ENCODE data around the gene PRPSAP1. TPM values are rescaled to one million over a fixed set of nuclear protein-coding genes. Genes with fewer than 3 reads are reported as not detected.
"Not testable (repeated sequence)": the region's sequence is repeated elsewhere in the genome, so short reads cannot be mapped to it uniquely, and the experiment has no call there.

PRPSAP1 gene
- total RNA-seq, 1 experiment from 2014 or later = 47.8 TPM

DNA sequence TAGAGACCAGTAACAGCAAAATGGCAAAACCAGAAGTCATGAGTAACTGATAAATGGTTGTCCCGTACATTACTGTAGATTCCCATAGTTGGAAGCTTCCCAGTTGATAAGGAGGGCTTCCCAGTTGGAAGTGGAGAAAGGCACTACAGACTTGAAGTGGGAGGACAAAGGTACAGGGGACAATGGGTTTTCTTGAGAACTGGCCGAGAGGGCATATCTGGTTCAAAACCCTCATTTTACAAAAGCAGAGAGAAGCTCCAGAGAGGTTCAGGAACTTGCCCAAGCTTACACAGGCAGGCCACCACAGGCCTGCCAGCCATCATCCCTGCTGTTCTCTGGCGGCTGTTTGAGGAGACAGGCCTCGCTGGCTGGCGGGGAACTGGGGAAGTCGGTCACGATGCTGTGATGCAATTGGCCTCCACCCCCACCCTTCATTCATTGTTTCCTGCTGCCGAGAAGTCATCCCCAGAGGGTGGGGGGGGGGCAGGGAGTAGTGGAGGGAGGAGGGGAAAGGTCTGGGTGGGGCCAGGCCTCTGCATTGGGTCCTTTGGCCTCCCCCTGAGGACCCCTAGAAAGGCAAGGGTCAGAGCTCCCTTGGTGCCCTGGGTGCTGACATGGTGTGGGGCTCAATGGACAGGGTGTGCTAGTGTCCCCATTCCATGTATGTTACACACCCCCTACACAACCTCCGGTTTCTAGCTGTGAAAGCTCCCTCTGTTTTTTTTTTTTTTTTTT is 85.5 kb downstream of the PRPSAP1 start:
- Histone ChIP-seq H3K4me1 (ENCODE audit: insufficient read depth, low read length) (peaks cover 33% of the 10 kb centered on the region), H3K9me3 (ENCODE audit: low read length) (no peaks in the 10 kb centered on the region), H3K9ac (ENCODE audit: low read length) (no peak overlapping the region), H3K27me3 (ENCODE audit: low read length) (no peaks in the 10 kb centered on the region), H3K4me3 (ENCODE audit: low read length) (no peak overlapping the region), H4K20me1 (ENCODE audit: low read length) (peaks cover 11% of the 10 kb centered on the region; the same call in 1 of the 2 replicates), H3F3A (ENCODE audit: low read length, unreplicated experiment) (no peaks in the 10 kb centered on the region), H3K79me2 (ENCODE audit: low read length) (peaks cover 45% of the 10 kb centered on the region), H3K9me2 (replicated peaks; ENCODE audit: low read length) (no peaks in the 10 kb centered on the region), H3K36me3 (ENCODE audit: low read depth, low read length) (peaks cover 10% of the 10 kb centered on the region; the same call in 1 of the 2 replicates), H2AFZ (ENCODE audit: low read length) (no peak overlapping the region), H3K27ac (ENCODE audit: low read length) (no peak overlapping the region), H3K4me2 (ENCODE audit: low read length) (peak overlapping the region; percentile 3; the same call in 1 of the 2 replicates)
- TF ChIP-seq EZH2 (IDR thresholded peaks at IDR 0.05; ENCODE audit: low read length, unreplicated experiment) (no peak), EZH2phosphoT487 (IDR thresholded peaks at IDR 0.05; ENCODE audit: borderline replicate concordance, low read length) (no peak)
- TF ChIP-seq, protein P1, sequence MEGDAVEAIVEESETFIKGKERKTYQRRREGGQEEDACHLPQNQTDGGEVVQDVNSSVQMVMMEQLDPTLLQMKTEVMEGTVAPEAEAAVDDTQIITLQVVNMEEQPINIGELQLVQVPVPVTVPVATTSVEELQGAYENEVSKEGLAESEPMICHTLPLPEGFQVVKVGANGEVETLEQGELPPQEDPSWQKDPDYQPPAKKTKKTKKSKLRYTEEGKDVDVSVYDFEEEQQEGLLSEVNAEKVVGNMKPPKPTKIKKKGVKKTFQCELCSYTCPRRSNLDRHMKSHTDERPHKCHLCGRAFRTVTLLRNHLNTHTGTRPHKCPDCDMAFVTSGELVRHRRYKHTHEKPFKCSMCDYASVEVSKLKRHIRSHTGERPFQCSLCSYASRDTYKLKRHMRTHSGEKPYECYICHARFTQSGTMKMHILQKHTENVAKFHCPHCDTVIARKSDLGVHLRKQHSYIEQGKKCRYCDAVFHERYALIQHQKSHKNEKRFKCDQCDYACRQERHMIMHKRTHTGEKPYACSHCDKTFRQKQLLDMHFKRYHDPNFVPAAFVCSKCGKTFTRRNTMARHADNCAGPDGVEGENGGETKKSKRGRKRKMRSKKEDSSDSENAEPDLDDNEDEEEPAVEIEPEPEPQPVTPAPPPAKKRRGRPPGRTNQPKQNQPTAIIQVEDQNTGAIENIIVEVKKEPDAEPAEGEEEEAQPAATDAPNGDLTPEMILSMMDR (conservative IDR thresholded peaks at IDR 0.05; ENCODE audit: low read depth, low read length) = no peak
- ATAC-seq (no peak), DNase-seq (no peak)
- POLR2A ChIA-PET (ENCODE audit: unreplicated experiment) = interaction anchor here (0.7 kb wide), 1 partner anchor 25 kb away, joined by 3 read pairs; no protein-coding TSS in a partner anchor
- intact Hi-C loops (cut with micrococcal nuclease) = loop anchor here (10.0 kb wide), 1 partner anchor 163 kb away; the partner anchor contains the start of gene EXOC7
- CTCF ChIA-PET = no interaction called here
- BruUV-seq (replicated peaks) = no TSS peak

- H3K9ac ChIP-seq (ENCODE audit: low read length); DNase-seq; CTCF ChIA-PET; BruUV-seq (replicated peaks); H3K9me2 ChIP-seq (replicated peaks; ENCODE audit: low read length); POLR2A ChIA-PET (ENCODE audit: unreplicated experiment); H3K36me3 ChIP-seq (ENCODE audit: low read depth, low read length); ATAC-seq; H2AFZ ChIP-seq (ENCODE audit: low read length); H3K27me3 ChIP-seq (ENCODE audit: low read length); H3K27ac ChIP-seq (ENCODE audit: low read length); H3K4me3 ChIP-seq (ENCODE audit: low read length); H3F3A ChIP-seq (ENCODE audit: low read length, unreplicated experiment); H3K9me3 ChIP-seq (ENCODE audit: low read length): not testable (repeated sequence)
- Histone ChIP-seq H3K4me1 (ENCODE audit: insufficient read depth, low read length) (peaks cover 39% of the 10 kb centered on the region), H4K20me1 (ENCODE audit: low read length) (peaks cover 11% of the 10 kb centered on the region; the same call in 1 of the 2 replicates), H3K79me2 (ENCODE audit: low read length) (peaks cover 45% of the 10 kb centered on the region), H3K4me2 (ENCODE audit: low read length) (peak overlapping the region; percentile 3; the same call in 1 of the 2 replicates)
- intact Hi-C loops (cut with micrococcal nuclease) = loop anchor here (10.0 kb wide), 1 partner anchor 163 kb away; the partner anchor contains the start of gene EXOC7
Observed at GRCh38 chr17:76267581-76268001, 86.1 kb downstream of the PRPSAP1 start.

DNA sequence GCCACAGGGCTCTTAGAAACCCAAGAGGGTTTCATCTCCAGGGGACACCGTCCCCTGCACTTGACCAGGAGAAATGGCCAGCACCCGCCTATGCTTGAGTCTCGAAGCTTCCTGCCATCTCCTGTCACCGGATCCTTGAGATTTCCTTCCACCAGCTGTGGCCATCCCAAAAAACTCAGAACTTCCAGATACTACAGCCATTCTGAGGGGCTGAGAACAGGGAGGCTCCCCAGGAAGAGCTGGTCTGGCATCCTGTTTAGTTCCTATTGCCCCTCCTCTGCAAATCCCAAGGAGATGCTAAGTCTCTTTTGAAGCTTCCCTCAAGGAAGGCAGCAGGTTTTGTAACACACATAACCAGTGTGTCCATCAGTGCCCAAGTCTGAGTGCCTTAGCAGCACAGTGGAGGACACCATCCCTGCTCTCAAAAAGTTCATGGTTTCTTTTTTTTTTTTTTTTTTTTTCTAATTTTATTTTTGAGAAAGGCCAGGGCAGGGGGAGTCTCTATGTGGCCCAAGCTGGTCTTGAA is 86.6 kb downstream of the PRPSAP1 start:
- intact Hi-C loops (cut with micrococcal nuclease) = loop anchor here (10.0 kb wide), 1 partner anchor 162 kb away; the partner anchor contains the start of gene EXOC7
- Histone ChIP-seq H3K4me3 (ENCODE audit: low read length) (peak overlapping the region; percentile 77), H3K4me2 (ENCODE audit: low read length) (peak overlapping the region; percentile 93), H3F3A (ENCODE audit: low read length, unreplicated experiment) (no peaks in the 10 kb centered on the region), H3K9me3 (ENCODE audit: low read length) (no peaks in the 10 kb centered on the region), H3K9me2 (replicated peaks; ENCODE audit: low read length) (no peaks in the 10 kb centered on the region), H3K79me2 (ENCODE audit: low read length) (peaks cover 45% of the 10 kb centered on the region), H2AFZ (ENCODE audit: low read length) (no peak overlapping the region), H3K27ac (ENCODE audit: low read length) (no peak overlapping the region), H3K36me3 (ENCODE audit: low read depth, low read length) (peaks cover 10% of the 10 kb centered on the region; the same call in 1 of the 2 replicates), H3K27me3 (ENCODE audit: low read length) (no peaks in the 10 kb centered on the region), H3K4me1 (ENCODE audit: insufficient read depth, low read length) (peaks cover 44% of the 10 kb centered on the region), H3K9ac (ENCODE audit: low read length) (peak overlapping the region; percentile 82), H4K20me1 (ENCODE audit: low read length) (peaks cover 11% of the 10 kb centered on the region; the same call in 1 of the 2 replicates)
- no peak for DNase-seq
- ChIA-PET CTCF (no interaction called here), POLR2A (ENCODE audit: unreplicated experiment) (no interaction called here)
- no peak for TF ChIP-seq EZH2phosphoT487 (IDR thresholded peaks at IDR 0.05; ENCODE audit: borderline replicate concordance, low read length)
- no peak for TF ChIP-seq EZH2 (IDR thresholded peaks at IDR 0.05; ENCODE audit: low read length, unreplicated experiment)
- TF ChIP-seq, protein P1 (conservative IDR thresholded peaks at IDR 0.05; ENCODE audit: low read depth, low read length) = no peak
- no TSS peak for BruUV-seq (replicated peaks)
- no peak for ATAC-seq

Data from PC-3 (cell line).